ENCODE data around the gene CP. TPM values are rescaled to one million over a fixed set of nuclear protein-coding genes. Genes with fewer than 3 reads are reported as not detected.

CP gene
- total and polyA plus RNA-seq, 2 of the 13 experiments (the other 11 are each of a cell fraction or from before 2014, with no cell fraction given): 42.6 to 789 TPM

DNA sequence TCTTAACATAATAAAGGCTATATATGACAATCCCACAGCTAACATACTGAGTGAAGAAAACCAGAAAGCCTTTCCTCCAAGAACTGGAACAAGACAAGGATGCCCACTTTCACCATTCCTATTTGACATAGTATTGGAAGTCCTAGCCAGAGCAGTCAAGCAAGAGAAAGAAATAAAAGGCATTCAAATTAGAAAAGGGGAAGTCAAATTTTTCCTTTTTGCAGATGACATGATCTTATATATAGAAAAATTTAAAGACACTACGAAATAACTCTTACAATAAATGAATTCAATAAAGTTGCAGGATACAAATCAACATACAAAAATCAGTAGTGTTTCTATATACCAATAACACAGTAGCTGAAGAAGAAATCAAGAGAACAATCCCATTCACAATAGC is 42.2 kb upstream of the CP start:
- in situ Hi-C loops (cut with HindIII; ENCODE audit: extremely low pct_ligation_motif_present, low pct_unique_long_range_greater_than_20kb): no loop called here
- 89% methylated on average over 1 of the region's 1 CpG for WGBS (ENCODE audit: low lambda C conversion rate)
- Histone ChIP-seq H4K20me1 (ENCODE audit: insufficient read depth, low read length) (no peaks in the 10 kb centered on the region), H3K4me1 (ENCODE audit: insufficient read depth, low read length) (no peaks in the 10 kb centered on the region), H3K4me2 (ENCODE audit: low read depth, low read length) (no peak overlapping the region), H3K27me3 (ENCODE audit: control insufficient read depth in 1 of 2, insufficient read depth in 2 of 2, low read length in 2 of 2) (no peaks in the 10 kb centered on the region), H3K9ac (ENCODE audit: insufficient read depth, low read depth, low read length) (no peak overlapping the region), H3K79me2 (ENCODE audit: insufficient read depth, low read length) (no peaks in the 10 kb centered on the region), H3K9me3 (ENCODE audit: low read length) (no peaks in the 10 kb centered on the region), H3K36me3 (replicated peaks in 1 of 2; ENCODE audit: control insufficient read depth in 1 of 2, insufficient read depth in 2 of 2, low read length in 2 of 2) (no peaks in the 10 kb centered on the region), H3K27ac (ENCODE audit: extremely low read length, insufficient read depth, low read length) (no peak overlapping the region), H2AFZ (ENCODE audit: low read length) (no peak overlapping the region), H3K4me3 (replicated peaks in 1 of 3; ENCODE audit: insufficient read depth in 1 of 3, low read depth in 2 of 3, low read length in 3 of 3) (no peak overlapping the region)
- ATAC-seq (no peak), DNase-seq (ENCODE audit: low spot score) (no peak), FAIRE-seq (no peak)
- no peak for TF ChIP-seq SMC3 (IDR thresholded peaks at IDR 0.05; ENCODE audit: low read length)
- TF ChIP-seq, protein P1, sequence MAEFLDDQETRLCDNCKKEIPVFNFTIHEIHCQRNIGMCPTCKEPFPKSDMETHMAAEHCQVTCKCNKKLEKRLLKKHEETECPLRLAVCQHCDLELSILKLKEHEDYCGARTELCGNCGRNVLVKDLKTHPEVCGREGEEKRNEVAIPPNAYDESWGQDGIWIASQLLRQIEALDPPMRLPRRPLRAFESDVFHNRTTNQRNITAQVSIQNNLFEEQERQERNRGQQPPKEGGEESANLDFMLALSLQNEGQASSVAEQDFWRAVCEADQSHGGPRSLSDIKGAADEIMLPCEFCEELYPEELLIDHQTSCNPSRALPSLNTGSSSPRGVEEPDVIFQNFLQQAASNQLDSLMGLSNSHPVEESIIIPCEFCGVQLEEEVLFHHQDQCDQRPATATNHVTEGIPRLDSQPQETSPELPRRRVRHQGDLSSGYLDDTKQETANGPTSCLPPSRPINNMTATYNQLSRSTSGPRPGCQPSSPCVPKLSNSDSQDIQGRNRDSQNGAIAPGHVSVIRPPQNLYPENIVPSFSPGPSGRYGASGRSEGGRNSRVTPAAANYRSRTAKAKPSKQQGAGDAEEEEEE (CRISPR knock-in tag; IDR thresholded peaks at IDR 0.05; ENCODE audit: borderline replicate concordance): no peak
- POLR2A ChIA-PET: no interaction called here
- CTCF ChIA-PET (ENCODE audit: low intra/inter-chr PET ratio, low total read pairs): no interaction called here
- intact Hi-C loops (cut with micrococcal nuclease; ENCODE audit: unreplicated experiment): no loop called here
- BruUV-seq (replicated peaks): no TSS peak

DNA sequence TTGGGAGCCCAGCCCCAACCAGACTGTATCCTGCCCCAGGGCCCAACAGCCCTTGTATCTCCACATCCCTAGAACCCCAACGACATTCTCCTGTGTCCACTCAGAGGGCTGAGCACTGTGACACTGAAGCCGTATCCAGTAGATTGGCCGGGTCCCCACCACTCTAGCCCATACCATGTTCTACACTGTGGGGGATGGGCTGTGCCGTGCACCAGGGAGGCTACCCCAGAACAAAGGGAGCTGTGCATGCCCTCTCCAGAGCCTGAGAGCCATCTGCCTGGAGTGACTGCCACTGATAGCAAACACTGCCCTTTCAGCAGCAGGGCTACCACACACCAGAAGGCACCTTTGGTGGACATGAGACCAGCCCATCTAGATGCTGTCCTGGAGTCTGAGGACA is 37.1 kb upstream of the CP start:
- intact Hi-C loops (cut with micrococcal nuclease; ENCODE audit: unreplicated experiment) (no loop called here), in situ Hi-C loops (cut with HindIII; ENCODE audit: extremely low pct_ligation_motif_present, low pct_unique_long_range_greater_than_20kb) (no loop called here)
- BruUV-seq (replicated peaks): no TSS peak
- FAIRE-seq (no peak), DNase-seq (ENCODE audit: low spot score) (no peak), ATAC-seq (peak; percentile 34)
- ChIA-PET POLR2A (no interaction called here), CTCF (ENCODE audit: low intra/inter-chr PET ratio, low total read pairs) (no interaction called here)
- 97% methylated on average over 4 of the region's 4 CpGs for WGBS (ENCODE audit: low lambda C conversion rate)
- H3K36me3 ChIP-seq (replicated peaks in 1 of 2; ENCODE audit: control insufficient read depth in 1 of 2, insufficient read depth in 2 of 2, low read length in 2 of 2): no peaks in the 10 kb centered on the region
- no peak overlapping the region for H3K9ac ChIP-seq (ENCODE audit: insufficient read depth, low read depth, low read length)
- TF ChIP-seq, protein P2, sequence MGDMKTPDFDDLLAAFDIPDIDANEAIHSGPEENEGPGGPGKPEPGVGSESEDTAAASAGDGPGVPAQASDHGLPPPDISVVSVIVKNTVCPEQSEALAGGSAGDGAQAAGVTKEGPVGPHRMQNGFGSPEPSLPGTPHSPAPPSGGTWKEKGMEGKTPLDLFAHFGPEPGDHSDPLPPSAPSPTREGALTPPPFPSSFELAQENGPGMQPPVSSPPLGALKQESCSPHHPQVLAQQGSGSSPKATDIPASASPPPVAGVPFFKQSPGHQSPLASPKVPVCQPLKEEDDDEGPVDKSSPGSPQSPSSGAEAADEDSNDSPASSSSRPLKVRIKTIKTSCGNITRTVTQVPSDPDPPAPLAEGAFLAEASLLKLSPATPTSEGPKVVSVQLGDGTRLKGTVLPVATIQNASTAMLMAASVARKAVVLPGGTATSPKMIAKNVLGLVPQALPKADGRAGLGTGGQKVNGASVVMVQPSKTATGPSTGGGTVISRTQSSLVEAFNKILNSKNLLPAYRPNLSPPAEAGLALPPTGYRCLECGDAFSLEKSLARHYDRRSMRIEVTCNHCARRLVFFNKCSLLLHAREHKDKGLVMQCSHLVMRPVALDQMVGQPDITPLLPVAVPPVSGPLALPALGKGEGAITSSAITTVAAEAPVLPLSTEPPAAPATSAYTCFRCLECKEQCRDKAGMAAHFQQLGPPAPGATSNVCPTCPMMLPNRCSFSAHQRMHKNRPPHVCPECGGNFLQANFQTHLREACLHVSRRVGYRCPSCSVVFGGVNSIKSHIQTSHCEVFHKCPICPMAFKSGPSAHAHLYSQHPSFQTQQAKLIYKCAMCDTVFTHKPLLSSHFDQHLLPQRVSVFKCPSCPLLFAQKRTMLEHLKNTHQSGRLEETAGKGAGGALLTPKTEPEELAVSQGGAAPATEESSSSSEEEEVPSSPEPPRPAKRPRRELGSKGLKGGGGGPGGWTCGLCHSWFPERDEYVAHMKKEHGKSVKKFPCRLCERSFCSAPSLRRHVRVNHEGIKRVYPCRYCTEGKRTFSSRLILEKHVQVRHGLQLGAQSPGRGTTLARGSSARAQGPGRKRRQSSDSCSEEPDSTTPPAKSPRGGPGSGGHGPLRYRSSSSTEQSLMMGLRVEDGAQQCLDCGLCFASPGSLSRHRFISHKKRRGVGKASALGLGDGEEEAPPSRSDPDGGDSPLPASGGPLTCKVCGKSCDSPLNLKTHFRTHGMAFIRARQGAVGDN (CRISPR knock-in tag; IDR thresholded peaks at IDR 0.05): peak; percentile 3; the same call in 1 of the 2 replicates
- TF ChIP-seq, protein P3, sequence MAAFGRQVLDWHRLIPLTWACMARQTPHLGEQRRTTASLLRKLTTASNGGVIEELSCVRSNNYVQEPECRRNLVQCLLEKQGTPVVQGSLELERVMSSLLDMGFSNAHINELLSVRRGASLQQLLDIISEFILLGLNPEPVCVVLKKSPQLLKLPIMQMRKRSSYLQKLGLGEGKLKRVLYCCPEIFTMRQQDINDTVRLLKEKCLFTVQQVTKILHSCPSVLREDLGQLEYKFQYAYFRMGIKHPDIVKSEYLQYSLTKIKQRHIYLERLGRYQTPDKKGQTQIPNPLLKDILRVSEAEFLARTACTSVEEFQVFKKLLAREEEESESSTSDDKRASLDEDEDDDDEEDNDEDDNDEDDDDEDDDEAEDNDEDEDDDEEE (CRISPR knock-in tag; IDR thresholded peaks at IDR 0.05): no peak
- H3K4me3 ChIP-seq (replicated peaks in 1 of 3; ENCODE audit: insufficient read depth in 1 of 3, low read depth in 2 of 3, low read length in 3 of 3): no peak overlapping the region
- H3K9me3 ChIP-seq (ENCODE audit: low read length): no peaks in the 10 kb centered on the region
- no peak overlapping the region for H3K27ac ChIP-seq (ENCODE audit: extremely low read length, insufficient read depth, low read length)
- H3K79me2 ChIP-seq (ENCODE audit: insufficient read depth, low read length): no peaks in the 10 kb centered on the region
- no peaks in the 10 kb centered on the region for H3K4me1 ChIP-seq (ENCODE audit: insufficient read depth, low read length)
- no peak overlapping the region for H2AFZ ChIP-seq (ENCODE audit: low read length)
- H4K20me1 ChIP-seq (ENCODE audit: insufficient read depth, low read length): no peaks in the 10 kb centered on the region
- no peak overlapping the region for H3K4me2 ChIP-seq (ENCODE audit: low read depth, low read length)
- H3K27me3 ChIP-seq (ENCODE audit: control insufficient read depth in 1 of 2, insufficient read depth in 2 of 2, low read length in 2 of 2): no peaks in the 10 kb centered on the region

All from HepG2 (cell line).